H9 (cell line): Measurements from ENCODE around the gene CETN3. TPM values are rescaled to one million over a fixed set of nuclear protein-coding genes. Genes with fewer than 3 reads are reported as not detected.

ENCODE experiments used
- DNase-seq: peaks from one replicate; pipeline ENCODE4 v3.0.0-alpha.2; 2017
- H2AFZ ChIP-seq: one replicate; pipeline ENCODE4 v1.6.1; 2013; ENCODE audit warnings: mild to moderate bottlenecking, low read length, control low read depth, moderate library complexity
- H2AK5ac ChIP-seq: 2 replicates; pipeline ENCODE4 v1.6.1; 2013; ENCODE audit warnings: low read length, control low read depth, mixed read lengths; ENCODE audit not compliant: insufficient read length
- H2BK120ac ChIP-seq: one replicate; pipeline ENCODE4 v1.6.1; 2013; ENCODE audit warnings: low read depth, mild to moderate bottlenecking, low read length, control low read depth, inconsistent platforms; ENCODE audit not compliant: poor library complexity, severe bottlenecking
- H2BK12ac ChIP-seq: 2 replicates; pipeline ENCODE4 v1.6.1; 2013; ENCODE audit warnings: low read length, control low read depth, mixed read lengths, low read depth; ENCODE audit not compliant: insufficient read length
- H2BK15ac ChIP-seq: 2 replicates; pipeline ENCODE4 v1.6.1; 2013; ENCODE audit warnings: low read depth, low read length, control low read depth
- H2BK20ac ChIP-seq: one replicate; pipeline ENCODE4 v1.6.1; 2013; ENCODE audit warnings: low read depth, mild to moderate bottlenecking, low read length, control low read depth, inconsistent platforms; ENCODE audit not compliant: poor library complexity, severe bottlenecking
- H2BK5ac ChIP-seq: 2 replicates; pipeline ENCODE4 v1.6.1; 2013; ENCODE audit warnings: low read length, control low read depth, mixed read lengths; ENCODE audit not compliant: insufficient read length
- H3K14ac ChIP-seq: 2 replicates; pipeline ENCODE4 v1.6.1; 2013; ENCODE audit warnings: low read length, control low read depth; ENCODE audit not compliant: insufficient read depth
- H3K18ac ChIP-seq: 2 replicates; pipeline ENCODE4 v1.6.1; 2013; ENCODE audit warnings: low read depth, mild to moderate bottlenecking, mixed read lengths, low read length, control low read depth; ENCODE audit not compliant: insufficient read length
- H3K23ac ChIP-seq: 2 replicates; pipeline ENCODE4 v1.6.1; 2013; ENCODE audit warnings: low read length, control low read depth, mixed read lengths, low read depth; ENCODE audit not compliant: insufficient read length
- H3K23me2 ChIP-seq: 2 replicates; pipeline ENCODE4 v1.6.1; 2013; ENCODE audit warnings: low read depth, mild to moderate bottlenecking, mixed read lengths, low read length, control low read depth; ENCODE audit not compliant: insufficient read length, poor library complexity, severe bottlenecking
- H3K27ac ChIP-seq: 2 replicates; pipeline ENCODE4 v1.5.1; 2013; ENCODE audit warnings: low read length, control low read depth, mixed read lengths, low read depth; ENCODE audit not compliant: insufficient read length
- H3K27me3 ChIP-seq: 2 replicates; pipeline ENCODE4 v1.6.1; 2013; ENCODE audit warnings: low read length, control low read depth, inconsistent platforms; ENCODE audit not compliant: insufficient read depth
- H3K4ac ChIP-seq: 2 replicates; pipeline ENCODE4 v1.6.1; 2013; ENCODE audit warnings: low read depth, mild to moderate bottlenecking, control low read depth, inconsistent platforms, low read length, moderate library complexity
- H3K4me1 ChIP-seq: 2 replicates; pipeline ENCODE4 v1.6.1; 2013; ENCODE audit warnings: low read length, control low read depth, inconsistent platforms; ENCODE audit not compliant: insufficient read depth
- H3K4me2 ChIP-seq: 2 replicates; pipeline ENCODE4 v1.6.1; 2013; ENCODE audit warnings: low read length, control low read depth, mixed read lengths; ENCODE audit not compliant: insufficient read length, insufficient read depth
- H3K56ac ChIP-seq: 2 replicates; pipeline ENCODE4 v1.6.1; 2013; ENCODE audit warnings: low read depth, mild to moderate bottlenecking, mixed read lengths, low read length, control low read depth; ENCODE audit not compliant: insufficient read length
- H3K79me1 ChIP-seq: 2 replicates; pipeline ENCODE4 v1.6.1; 2013; ENCODE audit warnings: low read depth, mild to moderate bottlenecking, moderate library complexity, low read length, control low read depth, inconsistent platforms; ENCODE audit not compliant: insufficient read depth, poor library complexity, severe bottlenecking
- H3K79me2 ChIP-seq: 2 replicates; pipeline ENCODE4 v1.6.1; 2013; ENCODE audit warnings: low read length, control low read depth, inconsistent platforms; ENCODE audit not compliant: insufficient read depth
- H3K9ac ChIP-seq: 2 replicates; pipeline ENCODE4 v1.6.1; 2013; ENCODE audit warnings: low read length, control low read depth, mixed read lengths; ENCODE audit not compliant: insufficient read length; ENCODE audit errors: extremely low read depth
- H3K9me3 ChIP-seq: one replicate; pipeline ENCODE4 v1.6.1; 2013; ENCODE audit warnings: low read depth, low read length, inconsistent platforms; ENCODE audit not compliant: control insufficient read depth
- H3T11ph ChIP-seq: one replicate; pipeline ENCODE4 v1.6.1; 2013; ENCODE audit warnings: mild to moderate bottlenecking, low read length, control low read depth, inconsistent platforms
- H4K20me1 ChIP-seq: one replicate; pipeline ENCODE4 v1.6.1; 2013; ENCODE audit not compliant: control insufficient read depth, insufficient read length, insufficient read depth
- H4K5ac ChIP-seq: 2 replicates; pipeline ENCODE4 v1.6.1; 2013; ENCODE audit warnings: low read depth, mild to moderate bottlenecking, mixed read lengths, low read length, control low read depth; ENCODE audit not compliant: insufficient read length
- H4K8ac ChIP-seq: replicated peaks from 2 replicates; pipeline ENCODE4 v1.6.1; 2013; ENCODE audit warnings: low read length, control low read depth, mixed read lengths, low read depth; ENCODE audit not compliant: insufficient read length
- H4K91ac ChIP-seq: 2 replicates; pipeline ENCODE4 v1.6.1; 2013; ENCODE audit warnings: low read depth, mild to moderate bottlenecking, moderate library complexity, mixed read lengths, low read length, control low read depth; ENCODE audit not compliant: insufficient read length
- H3K27ac Mint-ChIP-seq, 3 experiments: 2 replicates in 2 of 3; 3 replicates in 1 of 3; pipeline ENCODE4 v1.8.0; 2020 to 2021; ENCODE audit warnings: mixed read lengths in 3 of 3, mild to moderate bottlenecking in 1 of 3, moderate library complexity in 1 of 3
- H3K27me3 Mint-ChIP-seq: 2 replicates; pipeline ENCODE4 v1.8.0; 2021; ENCODE audit warnings: low read depth, mild to moderate bottlenecking, moderate library complexity, mixed read lengths
- H3K36me3 Mint-ChIP-seq, 3 experiments: 2 replicates in 2 of 3; 3 replicates in 1 of 3; pipeline ENCODE4 v1.8.0; 2020 to 2021; ENCODE audit warnings: low read depth in 3 of 3, mixed read lengths in 3 of 3; ENCODE audit not compliant: insufficient read depth in 1 of 3
- H3K4me1 Mint-ChIP-seq, 2 experiments: 2 replicates each; pipeline ENCODE4 v1.8.0; 2020; ENCODE audit warnings: mixed read lengths in 2 of 2
- H3K4me3 Mint-ChIP-seq, 2 experiments: 2 replicates in 1 of 2; 3 replicates in 1 of 2; pipeline ENCODE4 v1.8.0; 2020 to 2021; ENCODE audit warnings: mild to moderate bottlenecking in 2 of 2, mixed read lengths in 2 of 2, moderate library complexity in 1 of 2
- H3K9me3 Mint-ChIP-seq, 2 experiments: 2 replicates in 1 of 2; 3 replicates in 1 of 2; pipeline ENCODE4 v1.8.0; 2020; ENCODE audit warnings: mild to moderate bottlenecking in 2 of 2, mixed read lengths in 2 of 2, moderate library complexity in 1 of 2
- CTCF ChIP-seq: fragments of 200-600 bp; sonication (generic); conservative IDR thresholded peaks from 3 replicates; pipeline ENCODE4 v1.8.0; 2021; ENCODE audit warnings: antibody characterized with exemption, mild to moderate bottlenecking
- WGBS: extraction: QIAGEN DNeasy Blood & Tissue Kit; methylation state at CpG from one replicate; pipeline ENCODE4 v1.1.7; 2013; ENCODE audit warnings: missing lambda C conversion rate, low lambda C conversion rate, mixed read lengths; ENCODE audit not compliant: insufficient read length; ENCODE audit errors: extremely low coverage; 5-methylcytosine and 5-hydroxymethylcytosine counted together
- total RNA-seq: library from RNA; stranded (reverse); gene quantifications from 2 replicates; pipeline ENCODE4 v1.2.1, GENCODE V29; 2021

Gene CETN3
- total RNA-seq, 1 experiment from 2014 or later, result 36.3 TPM

GRCh38 chr5:90381213-90381929, 28.2 kb downstream of the CETN3 start:
- H3K9me3 Mint-ChIP-seq, result peaks cover 0 to 2% of the 10 kb centered on the region in 2 experiments; a peak in 2 of 5 replicates
- no peak overlapping the region; a peak in 1 of 7 replicates for H3K27ac Mint-ChIP-seq
- Histone ChIP-seq H2BK5ac (no peak overlapping the region), H3K23ac (no peak overlapping the region), H2AK5ac (no peak overlapping the region), H3K9ac (no peak overlapping the region), H4K91ac (no peak overlapping the region), H4K5ac (no peak overlapping the region), H3K79me1 (no peaks in the 10 kb centered on the region), H3K27ac (no peak overlapping the region), H3K14ac (no peak overlapping the region), H2BK20ac (no peak overlapping the region), H4K20me1 (no peaks in the 10 kb centered on the region), H2BK12ac (no peak overlapping the region), H2BK15ac (no peak overlapping the region), H3K4ac (no peak overlapping the region), H3K23me2 (no peaks in the 10 kb centered on the region), H3K4me1 (no peaks in the 10 kb centered on the region), H3K56ac (no peak overlapping the region), H3T11ph (no peak overlapping the region), H4K8ac (no peak overlapping the region), H2AFZ (no peak overlapping the region), H3K18ac (no peak overlapping the region), H3K79me2 (no peaks in the 10 kb centered on the region), H3K9me3 (no peaks in the 10 kb centered on the region), H3K4me2 (no peak overlapping the region), H2BK120ac (no peak overlapping the region), H3K27me3 (no peaks in the 10 kb centered on the region)
- no CpG with 5 or more reads among the region's 6 CpGs for WGBS
- TF ChIP-seq CTCF, result no peak
- no peak overlapping the region for H3K4me3 Mint-ChIP-seq
- H3K27me3 Mint-ChIP-seq, result no peaks in the 10 kb centered on the region
- H3K36me3 Mint-ChIP-seq, result peaks cover 0 to 5% (median 0%) of the 10 kb centered on the region in 3 experiments; a peak in 2 of 7 replicates
- DNase-seq, result no peak
- H3K4me1 Mint-ChIP-seq, result no peaks in the 10 kb centered on the region
